CD14-positive monocyte (primary cell): Measurements from ENCODE around the gene SMIM26. TPM values are rescaled to one million over a fixed set of nuclear protein-coding genes. Genes with fewer than 3 reads are reported as not detected.

ENCODE experiments used
- DNase-seq, 3 donors: peaks; one replicate each; pipeline ENCODE4 v3.0.0-alpha.2; 2011 to 2022
- H2AFZ ChIP-seq: 2 replicates; pipeline ENCODE4 v1.6.0; 2012; ENCODE audit warnings: mild to moderate bottlenecking, low read depth, low read length, inconsistent platforms; ENCODE audit not compliant: insufficient read depth, poor library complexity, severe bottlenecking
- H3K27ac ChIP-seq, 2 donors: 1 replicate in 1 of 2; 2 replicates in 1 of 2; pipeline ENCODE4 v1.5.1; 2012 to 2013; ENCODE audit warnings: low read length in 2 of 2, control low read depth in 1 of 2, inconsistent platforms in 1 of 2, low read depth in 1 of 2, mild to moderate bottlenecking in 1 of 2
- H3K27me3 ChIP-seq, 2 donors: one replicate each; pipeline versions ENCODE4 v1.6.0 to v1.6.1; 2011 to 2013; ENCODE audit warnings: low read length in 2 of 2; ENCODE audit not compliant: control insufficient read depth in 2 of 2, insufficient read depth in 2 of 2
- H3K36me3 ChIP-seq, 2 donors: replicated peaks in 1 of 2; 1 replicate in 1 of 2; 2 replicates in 1 of 2; pipeline versions ENCODE4 v1.5.1 to v1.6.1; 2012 to 2013; ENCODE audit warnings: low read length in 2 of 2, control low read depth in 1 of 2, inconsistent platforms in 1 of 2, mild to moderate bottlenecking in 1 of 2; ENCODE audit not compliant: insufficient read depth in 2 of 2, control insufficient read depth in 1 of 2
- H3K4me1 ChIP-seq, 2 donors: 1 replicate in 1 of 2; 2 replicates in 1 of 2; pipeline versions ENCODE4 v1.5.1 to v1.6.1; 2012 to 2013; ENCODE audit warnings: low read length in 2 of 2, control low read depth in 1 of 2, inconsistent platforms in 1 of 2, mild to moderate bottlenecking in 1 of 2, moderate library complexity in 1 of 2; ENCODE audit not compliant: insufficient read depth in 2 of 2, control insufficient read depth in 1 of 2
- H3K4me2 ChIP-seq: replicated peaks from 2 replicates; pipeline ENCODE3; 2012; ENCODE audit warnings: low read length, moderate library complexity, mild to moderate bottlenecking; ENCODE audit not compliant: poor library complexity, severe bottlenecking; ENCODE audit errors: extremely low read depth
- H3K4me3 ChIP-seq, 3 experiments: fragments of 200-600 bp in 1 of 3; sonication (generic) in 1 of 3; replicated peaks in 1 of 3; 1 replicate in 2 of 3; 2 replicates in 1 of 3; pipeline ENCODE4 v1.5.1; 2011 to 2013; ENCODE audit warnings: low read length in 3 of 3, mild to moderate bottlenecking in 3 of 3, control low read depth in 2 of 3, low read depth in 2 of 3, inconsistent platforms in 1 of 3, moderate library complexity in 1 of 3
- H3K79me2 ChIP-seq: 2 replicates; pipeline ENCODE4 v1.6.0; 2012; ENCODE audit warnings: mild to moderate bottlenecking, control low read depth, inconsistent platforms, low read length, moderate library complexity; ENCODE audit not compliant: insufficient read depth
- H3K9ac ChIP-seq: 2 replicates; pipeline ENCODE4 v1.6.0; 2017; ENCODE audit warnings: low read length, mild to moderate bottlenecking; ENCODE audit not compliant: insufficient read depth, poor library complexity, severe bottlenecking
- H3K9me3 ChIP-seq, 2 donors: replicated peaks in 1 of 2; 1 replicate in 1 of 2; 2 replicates in 1 of 2; pipeline versions ENCODE4 v1.5.1 to v1.6.1; 2012 to 2013; ENCODE audit warnings: low read length in 2 of 2, control low read depth in 1 of 2; ENCODE audit not compliant: control insufficient read depth in 1 of 2, insufficient read depth in 1 of 2
- H4K20me1 ChIP-seq: 2 replicates; pipeline ENCODE4 v1.6.0; 2012; ENCODE audit warnings: mild to moderate bottlenecking, low read length, control low read depth, moderate library complexity; ENCODE audit not compliant: insufficient read depth
- H3K27ac Mint-ChIP-seq, 7 donors: one replicate each; pipeline ENCODE4 v1.8.0; 2020; ENCODE audit warnings: mild to moderate bottlenecking in 7 of 7, mixed read lengths in 7 of 7, moderate library complexity in 6 of 7, inconsistent platforms in 2 of 7
- H3K27me3 Mint-ChIP-seq, 3 donors: one replicate each; pipeline ENCODE4 v1.8.0; 2021 to 2022; ENCODE audit warnings: low read depth in 3 of 3, mild to moderate bottlenecking in 3 of 3, mixed read lengths in 3 of 3, moderate library complexity in 3 of 3, inconsistent platforms in 1 of 3
- H3K36me3 Mint-ChIP-seq, 2 donors: one replicate each; pipeline ENCODE4 v1.8.0; 2020; ENCODE audit warnings: mixed read lengths in 2 of 2, inconsistent platforms in 1 of 2, mild to moderate bottlenecking in 1 of 2
- H3K4me1 Mint-ChIP-seq: one replicate; pipeline ENCODE4 v1.8.0; 2020; ENCODE audit warnings: mild to moderate bottlenecking, mixed read lengths
- H3K4me3 Mint-ChIP-seq, 2 donors: one replicate each; pipeline ENCODE4 v1.8.0; 2020; ENCODE audit warnings: mild to moderate bottlenecking in 2 of 2, mixed read lengths in 2 of 2, moderate library complexity in 1 of 2
- H3K9me3 Mint-ChIP-seq, 7 donors: one replicate each; pipeline ENCODE4 v1.8.0; 2020 to 2022; ENCODE audit warnings: mixed read lengths in 7 of 7, mild to moderate bottlenecking in 6 of 7, moderate library complexity in 6 of 7, inconsistent platforms in 2 of 7
- WGBS: methylation state at CpG from one replicate; pipeline ENCODE4 v1.1.5; 2013; ENCODE audit warnings: missing lambda C conversion rate; ENCODE audit not compliant: insufficient coverage; 5-methylcytosine and 5-hydroxymethylcytosine counted together
- intact Hi-C, 2 donors: fragments of 100-400 bp; cut with micrococcal nuclease; formaldehyde crosslinking; loops; one replicate each; pipeline versions ENCODE4 v1.15.0 to v1.15.1; 2023
- polyA plus RNA-seq, 3 donors: library from polyadenylated mRNA; depleted of rRNA in 1 of 3; unstranded in 2 of 3; stranded (reverse) in 1 of 3; fragments of 300-500 nt in 2 of 3; fragments of >200 nt in 1 of 3; fragmentation: Illumina TruSeq in 2 of 3; gene quantifications; 1 replicate in 2 of 3; 2 replicates in 1 of 3; pipeline ENCODE4 v1.2.3, GENCODE V29; 2012 to 2021
- TF ChIP-seq, protein P1 (sequence below): fragments of 200-600 bp; IDR thresholded peaks from one replicate; pipeline ENCODE4 v1.8.0; 2022; ENCODE audit warnings: antibody characterized with exemption, mild to moderate bottlenecking

The SMIM26 gene
- polyA plus RNA-seq, 3 donors, result 101 to 206 (median 176) TPM

DNA sequence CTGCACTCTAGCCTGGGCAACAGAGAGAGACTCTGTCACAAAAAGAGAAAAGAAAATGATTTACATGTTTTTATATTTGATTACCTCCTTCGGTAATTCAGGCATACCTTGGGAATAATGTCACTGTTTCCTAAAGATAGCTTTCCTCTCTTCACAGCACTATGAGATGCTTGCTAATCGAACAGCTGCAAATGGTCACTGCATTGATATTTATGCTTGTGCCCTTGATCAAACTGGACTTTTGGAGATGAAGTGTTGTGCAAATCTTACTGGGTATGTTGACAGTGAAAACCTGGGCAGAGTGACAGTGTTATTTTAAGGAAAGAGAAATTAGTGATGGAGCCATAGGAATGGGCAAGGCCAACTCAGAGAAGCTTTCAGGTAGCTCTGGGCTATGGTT lies 39.9 kb upstream of the SMIM26 start:
- Histone ChIP-seq H3K4me3 (no peak overlapping the region), H3K9me3 (no peaks in the 10 kb centered on the region), H2AFZ (no peak overlapping the region), H3K27ac (no peak overlapping the region), H3K9ac (no peak overlapping the region), H3K36me3 (peaks cover 87 to 89% of the 10 kb centered on the region in 2 donors), H3K27me3 (no peaks in the 10 kb centered on the region), H4K20me1 (peaks cover 6% of the 10 kb centered on the region), H3K4me2 (no peak overlapping the region), H3K79me2 (peaks cover 4% of the 10 kb centered on the region), H3K4me1 (no peaks in the 10 kb centered on the region)
- H3K4me1 Mint-ChIP-seq, result no peaks in the 10 kb centered on the region
- no peaks in the 10 kb centered on the region for H3K9me3 Mint-ChIP-seq
- H3K27ac Mint-ChIP-seq, result no peak overlapping the region
- no peak for DNase-seq
- peaks cover 76 to 93% of the 10 kb centered on the region in 2 donors for H3K36me3 Mint-ChIP-seq
- H3K27me3 Mint-ChIP-seq, result peaks cover 0 to 1% (median 0%) of the 10 kb centered on the region in 3 donors
- H3K4me3 Mint-ChIP-seq, result no peak overlapping the region
- TF ChIP-seq, protein P1, sequence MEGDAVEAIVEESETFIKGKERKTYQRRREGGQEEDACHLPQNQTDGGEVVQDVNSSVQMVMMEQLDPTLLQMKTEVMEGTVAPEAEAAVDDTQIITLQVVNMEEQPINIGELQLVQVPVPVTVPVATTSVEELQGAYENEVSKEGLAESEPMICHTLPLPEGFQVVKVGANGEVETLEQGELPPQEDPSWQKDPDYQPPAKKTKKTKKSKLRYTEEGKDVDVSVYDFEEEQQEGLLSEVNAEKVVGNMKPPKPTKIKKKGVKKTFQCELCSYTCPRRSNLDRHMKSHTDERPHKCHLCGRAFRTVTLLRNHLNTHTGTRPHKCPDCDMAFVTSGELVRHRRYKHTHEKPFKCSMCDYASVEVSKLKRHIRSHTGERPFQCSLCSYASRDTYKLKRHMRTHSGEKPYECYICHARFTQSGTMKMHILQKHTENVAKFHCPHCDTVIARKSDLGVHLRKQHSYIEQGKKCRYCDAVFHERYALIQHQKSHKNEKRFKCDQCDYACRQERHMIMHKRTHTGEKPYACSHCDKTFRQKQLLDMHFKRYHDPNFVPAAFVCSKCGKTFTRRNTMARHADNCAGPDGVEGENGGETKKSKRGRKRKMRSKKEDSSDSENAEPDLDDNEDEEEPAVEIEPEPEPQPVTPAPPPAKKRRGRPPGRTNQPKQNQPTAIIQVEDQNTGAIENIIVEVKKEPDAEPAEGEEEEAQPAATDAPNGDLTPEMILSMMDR, result no peak
- intact Hi-C loops, result no loop called here
- WGBS, result 100% methylated on average over 1 of the region's 2 CpGs

DNA sequence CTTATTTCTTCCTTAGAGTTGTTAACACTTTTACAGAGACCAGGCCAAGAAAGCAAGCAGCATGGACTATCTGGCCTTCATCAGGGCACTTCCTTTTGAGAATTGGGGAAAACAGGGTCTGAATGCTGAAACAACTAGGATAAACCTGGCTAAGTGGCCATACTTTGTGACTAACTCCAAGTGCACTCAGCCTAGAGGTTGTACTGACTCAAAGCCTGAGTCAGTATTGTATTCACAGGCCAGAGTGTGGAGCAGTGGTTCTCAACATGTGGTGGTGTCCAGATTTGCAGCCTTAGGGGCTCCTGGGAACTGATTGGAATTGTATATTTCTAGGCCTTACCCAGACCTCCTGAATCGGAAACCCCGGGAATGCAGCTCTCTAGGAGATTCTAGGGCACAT lies 39.4 kb upstream of the SMIM26 start:
- no peak overlapping the region for H3K9ac ChIP-seq
- H3K4me3 Mint-ChIP-seq, result no peak overlapping the region
- no peaks in the 10 kb centered on the region for H3K9me3 ChIP-seq
- H3K27me3 ChIP-seq, result no peaks in the 10 kb centered on the region
- H3K27me3 Mint-ChIP-seq, result peaks cover 0 to 1% (median 0%) of the 10 kb centered on the region in 3 donors
- no peaks in the 10 kb centered on the region for H3K4me1 Mint-ChIP-seq
- no peak overlapping the region for H2AFZ ChIP-seq
- H3K9me3 Mint-ChIP-seq, result no peaks in the 10 kb centered on the region
- H3K36me3 ChIP-seq, result peaks cover 92% of the 10 kb centered on the region in 2 donors
- no peak overlapping the region for H3K27ac ChIP-seq
- no peak overlapping the region for H3K27ac Mint-ChIP-seq
- H3K4me3 ChIP-seq, result no peak overlapping the region
- peaks cover 4% of the 10 kb centered on the region for H3K79me2 ChIP-seq
- DNase-seq, result no peak
- H3K4me1 ChIP-seq, result no peaks in the 10 kb centered on the region
- intact Hi-C loops, result no loop called here
- no peak overlapping the region for H3K4me2 ChIP-seq
- TF ChIP-seq, protein P1, result no peak
- WGBS, result 100% methylated on average over 1 of the region's 2 CpGs
- H4K20me1 ChIP-seq, result peaks cover 5% of the 10 kb centered on the region
- peaks cover 81 to 98% of the 10 kb centered on the region in 2 donors for H3K36me3 Mint-ChIP-seq
